Epidermal melanocyte (primary cell): Measurements from ENCODE around the gene DACT3.

Source experiments
- DNase-seq: peaks from one replicate; pipeline ENCODE4 v3.0.0; 2011; ENCODE audit warnings: low spot score; ENCODE audit not compliant: insufficient read length

The DACT3 gene

DNA sequence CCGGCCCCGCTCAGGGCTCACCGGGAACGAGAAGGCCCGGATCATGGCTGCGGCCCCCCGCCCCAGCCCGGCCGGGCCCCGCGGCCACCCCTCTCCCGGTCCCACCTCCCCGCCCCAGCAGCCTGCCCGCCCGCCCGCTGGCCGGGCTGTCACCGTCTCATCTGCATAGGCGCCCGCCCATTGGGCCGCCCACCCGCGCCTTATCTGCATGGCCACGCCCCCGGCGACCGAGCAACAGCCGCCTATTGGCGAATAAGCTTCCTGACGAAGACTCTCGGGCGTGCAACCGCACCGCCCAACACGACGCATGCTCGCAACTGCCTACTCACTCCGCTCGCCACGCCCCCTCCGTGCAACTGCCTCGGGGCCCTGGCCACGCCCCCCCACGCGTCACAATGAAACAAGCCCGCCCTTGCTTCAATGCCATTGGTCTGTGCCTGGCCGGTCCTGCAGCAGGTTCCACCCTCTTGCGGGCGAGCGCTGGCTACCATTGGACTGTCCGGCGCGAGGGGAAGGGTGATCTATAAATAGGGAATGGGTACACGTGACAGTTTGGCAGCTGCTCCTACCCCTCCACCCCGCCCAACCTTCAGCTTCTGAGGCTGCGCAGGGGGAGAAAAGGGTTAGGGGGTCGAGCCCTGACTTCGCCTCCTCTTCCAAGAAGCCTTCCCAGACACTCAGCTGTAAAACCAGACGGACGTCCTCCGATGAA lies at the start of gene DACT3:
Gene DACT3 (minus strand): TSS at position 163 of the 712 bp plus-strand sequence. CDS start 118 bp downstream, at position 45.
- DNase-seq, result peak; percentile 96

GRCh38 chr19:46710687-46711086 lies 49.7 kb upstream of the DACT3 start:
- no peak for DNase-seq

DNA sequence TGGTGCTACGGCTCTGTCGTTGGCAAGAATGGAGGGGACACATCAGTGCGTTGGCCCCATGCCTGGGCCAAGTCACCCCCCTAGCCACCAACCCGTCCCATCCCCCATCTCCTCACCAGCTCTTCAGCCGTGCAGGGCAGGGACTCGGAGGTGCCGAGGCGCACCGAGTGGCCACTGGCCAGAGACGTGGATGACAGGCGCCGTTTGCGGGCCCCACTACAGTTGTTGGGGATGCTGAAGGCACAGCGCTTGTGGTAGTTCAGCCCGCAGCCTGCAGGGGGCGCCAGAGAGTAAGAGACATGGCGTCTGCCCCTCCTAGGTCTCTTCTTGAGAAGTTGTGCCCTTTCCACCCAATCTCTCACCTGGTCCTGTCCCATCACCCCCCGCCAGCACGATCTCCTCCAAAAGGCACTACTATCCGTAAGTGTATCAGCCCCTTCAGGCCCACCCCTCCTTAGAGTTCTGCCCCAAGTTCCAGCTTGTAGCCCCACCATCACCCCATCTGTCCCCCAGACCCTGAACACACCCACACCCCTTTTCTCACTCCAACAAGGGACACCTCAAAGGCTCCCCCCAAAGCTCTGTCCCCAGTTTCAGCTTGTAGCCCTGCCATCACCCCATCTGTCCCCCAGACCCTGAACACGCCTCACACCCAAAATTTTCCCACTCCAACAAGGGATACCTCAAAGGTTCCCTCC lies 43.5 kb upstream of the DACT3 start:
- peak; percentile 82 for DNase-seq

DNA sequence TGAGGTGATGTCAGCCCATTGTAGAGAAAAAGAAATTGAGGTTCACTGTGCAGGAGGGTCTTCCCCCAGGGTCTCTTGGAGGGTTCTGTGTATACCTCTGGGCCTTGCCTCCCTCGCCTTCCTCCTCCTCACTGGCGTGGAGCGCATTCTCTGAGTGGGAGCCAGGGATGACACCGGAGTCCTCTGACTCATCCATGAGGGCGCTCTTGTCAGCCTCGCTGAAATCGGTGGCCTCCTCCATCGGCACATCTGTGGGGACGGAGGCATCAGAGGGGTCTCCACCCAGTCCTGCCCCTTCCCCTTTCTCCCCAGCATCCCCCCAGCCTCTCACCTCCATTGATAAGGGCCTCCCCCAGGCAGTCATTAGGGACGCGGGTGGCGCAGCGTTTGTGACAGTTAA lies 39.7 kb upstream of the DACT3 start:
- DNase-seq, result no peak

DNA sequence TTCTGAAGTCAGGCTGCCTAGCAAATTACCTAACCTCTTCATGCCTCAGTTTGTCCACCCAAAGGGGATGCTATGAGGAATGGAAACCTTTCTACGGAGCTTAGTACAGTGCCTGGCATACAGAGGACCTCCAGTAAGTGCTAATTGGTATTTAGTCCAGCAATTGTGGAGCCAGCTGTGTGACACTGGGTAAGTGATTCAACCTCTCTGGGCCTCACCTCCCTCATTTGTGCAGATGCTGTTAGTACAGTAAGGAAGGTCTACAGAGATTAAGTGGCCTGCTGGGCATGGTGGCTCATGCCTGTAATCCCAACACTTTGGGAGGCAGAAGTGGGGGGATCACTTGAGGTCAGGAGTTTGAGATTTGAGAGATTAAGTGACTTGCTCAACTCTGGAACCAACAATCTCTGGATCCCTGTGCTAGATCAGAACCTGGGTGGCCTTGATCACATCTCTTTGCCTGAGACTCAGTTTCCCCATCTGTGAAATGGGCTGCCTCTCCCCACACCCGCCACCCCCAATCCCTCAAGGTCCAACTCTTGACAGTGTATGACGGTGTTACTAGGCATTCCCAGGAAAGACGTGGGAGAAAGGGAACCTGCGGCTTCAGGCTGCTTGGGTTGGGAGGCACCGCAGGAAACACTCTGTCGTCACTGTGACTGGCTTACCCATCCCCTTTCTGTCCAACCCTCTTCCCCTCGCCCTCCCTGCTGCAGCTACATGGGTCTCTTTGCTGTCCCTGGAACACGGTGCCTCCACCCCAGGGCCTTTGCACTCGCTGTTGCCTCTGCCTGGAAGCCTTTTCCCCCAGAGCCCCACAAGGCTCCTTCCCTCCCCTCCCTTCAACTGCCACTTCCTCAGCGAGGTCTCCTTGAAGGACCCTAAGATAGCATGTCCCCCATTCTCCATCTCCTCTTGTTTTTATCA lies 37.7 kb upstream of the DACT3 start:
- DNase-seq, result no peak

DNA sequence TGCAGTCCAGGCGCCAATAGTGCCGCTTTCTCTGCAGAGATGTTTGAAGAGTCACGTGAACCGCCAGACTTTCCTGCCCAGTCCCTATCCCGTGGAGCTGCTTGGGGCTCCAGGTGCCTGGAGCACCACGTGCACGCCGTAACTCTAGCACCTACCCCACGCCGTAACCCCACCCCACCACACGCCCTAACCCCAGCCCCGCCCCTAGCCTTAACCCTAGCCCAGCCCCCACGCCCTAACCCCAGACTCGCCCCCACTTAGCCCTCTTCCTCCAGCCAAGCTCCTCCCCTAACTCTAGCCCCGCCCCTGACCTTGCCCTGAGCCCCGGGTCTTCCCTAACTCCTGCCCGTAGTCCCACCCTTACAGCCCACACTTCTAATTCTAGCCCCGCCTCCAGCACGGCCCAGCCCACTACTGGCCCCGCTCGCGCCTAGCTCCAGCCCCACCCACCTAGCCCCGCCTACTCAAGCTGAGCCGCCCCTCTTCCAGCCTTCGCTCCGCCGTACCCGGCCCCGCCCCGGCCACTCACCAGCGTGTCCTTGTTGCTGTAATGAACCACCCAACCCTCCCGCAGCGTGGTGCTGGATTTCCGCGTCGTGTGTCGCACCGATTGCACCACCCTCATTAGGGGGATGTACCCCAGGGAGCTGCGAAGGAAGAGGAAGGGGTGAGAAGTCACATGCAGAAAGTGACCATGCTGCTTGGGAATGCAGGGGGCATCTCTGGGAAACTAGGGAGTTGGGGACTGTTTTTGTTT lies 36.4 kb upstream of the DACT3 start:
- peak; percentile 91 for DNase-seq

DNA sequence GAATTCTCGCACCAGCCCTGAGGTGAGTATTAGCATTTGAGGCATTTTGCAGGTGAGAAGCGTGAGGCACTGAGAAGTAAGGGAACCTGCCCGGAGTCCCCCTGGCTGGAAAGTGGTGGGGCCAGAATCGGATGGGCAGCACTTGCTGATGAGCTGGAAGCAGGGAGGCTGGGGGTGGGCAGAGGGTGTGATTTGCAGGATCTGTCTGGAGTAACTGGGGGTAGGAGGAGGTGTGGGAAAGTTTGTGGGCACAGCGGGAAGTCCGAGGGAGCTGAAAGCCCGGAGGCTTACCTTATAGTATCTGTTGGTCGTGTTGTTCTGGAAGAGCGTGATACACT lies 35.9 kb upstream of the DACT3 start:
- DNase-seq, result no peak

GRCh38 chr19:46696052-46696451 lies 35.1 kb upstream of the DACT3 start:
- no peak for DNase-seq

DNA sequence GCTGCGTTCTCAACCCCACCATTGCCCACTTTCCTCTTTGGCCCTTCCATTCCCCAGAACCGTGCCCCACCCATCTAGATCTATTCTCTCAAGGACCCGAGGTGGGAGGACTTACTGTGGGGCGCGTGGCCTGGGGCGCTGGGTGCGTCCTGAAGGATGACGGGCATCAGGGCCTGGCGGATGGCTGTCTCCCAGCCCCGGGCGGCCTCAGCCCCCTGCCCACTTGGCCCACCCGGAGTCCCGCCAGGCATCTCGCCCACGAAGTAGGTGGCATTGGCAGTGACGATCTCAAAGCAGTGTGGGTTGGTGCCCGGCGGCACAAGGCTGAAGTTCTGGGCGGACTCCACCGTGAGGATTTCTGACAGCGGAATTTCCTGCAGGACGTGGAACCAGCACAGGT lies 32.8 kb upstream of the DACT3 start:
- DNase-seq, result no peak

- no peak for DNase-seq
These were observed 32.1 kb upstream of the DACT3 start for GRCh38 chr19:46692918-46693722.

GRCh38 chr19:46691948-46692347 lies 31.0 kb upstream of the DACT3 start:
- DNase-seq, result no peak

DNA sequence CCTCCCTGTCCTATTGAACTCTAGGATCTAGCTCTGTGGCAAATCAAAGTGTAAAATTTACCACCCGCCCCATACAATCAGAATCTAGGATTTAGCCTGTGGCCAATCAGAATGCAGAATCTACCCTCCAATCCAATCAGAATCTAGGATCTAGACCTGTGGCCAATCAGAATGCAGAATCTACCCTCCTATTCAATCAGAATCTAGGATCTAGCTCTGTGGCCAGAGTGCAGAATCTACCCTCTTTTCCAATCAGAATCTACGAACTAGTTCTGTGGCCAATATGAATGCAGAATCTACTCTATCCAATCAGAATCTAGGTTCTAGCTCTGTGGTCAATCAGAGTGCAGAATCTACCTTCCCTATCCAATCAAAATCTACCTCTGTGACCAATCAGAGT lies 30.1 kb upstream of the DACT3 start:
- no peak for DNase-seq

DNA sequence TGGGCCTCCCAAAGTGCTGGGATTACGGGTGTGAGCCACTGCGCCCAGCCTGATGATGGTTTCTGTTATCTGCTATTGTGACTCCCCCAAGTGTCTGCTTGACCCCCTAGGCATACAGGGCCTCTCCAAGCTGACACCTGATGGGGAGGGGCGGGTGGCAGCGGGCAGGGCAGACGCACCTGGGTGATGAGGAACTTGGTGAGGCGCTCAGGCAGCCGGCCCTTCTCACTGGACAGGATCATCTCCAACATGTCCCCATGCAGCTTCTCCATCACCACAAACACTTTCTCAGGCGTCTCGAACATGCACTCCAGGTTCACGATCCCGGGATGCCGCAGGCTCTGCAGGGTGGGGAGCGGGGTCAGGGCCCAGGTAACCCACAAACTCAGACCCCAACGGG lies 28.4 kb upstream of the DACT3 start:
- DNase-seq, result no peak

DNA sequence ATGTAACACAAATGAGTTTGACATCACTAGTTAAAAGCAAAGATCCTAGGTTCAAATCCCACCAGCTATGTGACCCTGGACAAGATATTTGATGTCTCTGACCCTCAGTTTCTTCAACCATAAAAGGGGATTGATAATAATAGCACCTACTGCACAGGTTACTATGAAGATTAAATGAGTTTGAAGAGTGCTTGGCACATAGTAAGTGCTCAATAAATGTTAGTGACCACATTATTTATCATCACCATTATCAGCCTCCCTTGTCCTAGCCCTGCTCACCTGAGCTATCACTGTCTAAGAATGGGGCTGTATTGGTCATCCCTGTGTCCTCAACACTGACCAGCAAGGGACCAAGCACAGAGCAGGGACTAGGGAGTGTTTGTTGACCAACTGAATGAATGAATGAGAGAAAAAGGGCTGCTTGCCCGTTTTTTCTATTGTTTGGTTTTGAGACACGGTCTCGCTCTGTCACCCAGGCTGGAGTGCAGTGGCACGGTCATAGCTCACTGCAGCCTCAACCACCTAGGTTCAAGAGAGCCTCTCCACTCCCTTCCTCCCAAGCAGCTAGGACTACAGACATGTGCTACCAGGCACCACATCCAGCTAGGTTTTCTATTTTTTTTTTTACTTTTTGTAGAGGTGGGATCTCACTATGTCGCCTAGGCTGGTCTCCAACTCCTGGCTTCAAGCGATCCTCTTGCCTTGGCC lies 26.6 kb upstream of the DACT3 start:
- DNase-seq, result peak; percentile 5

DNA sequence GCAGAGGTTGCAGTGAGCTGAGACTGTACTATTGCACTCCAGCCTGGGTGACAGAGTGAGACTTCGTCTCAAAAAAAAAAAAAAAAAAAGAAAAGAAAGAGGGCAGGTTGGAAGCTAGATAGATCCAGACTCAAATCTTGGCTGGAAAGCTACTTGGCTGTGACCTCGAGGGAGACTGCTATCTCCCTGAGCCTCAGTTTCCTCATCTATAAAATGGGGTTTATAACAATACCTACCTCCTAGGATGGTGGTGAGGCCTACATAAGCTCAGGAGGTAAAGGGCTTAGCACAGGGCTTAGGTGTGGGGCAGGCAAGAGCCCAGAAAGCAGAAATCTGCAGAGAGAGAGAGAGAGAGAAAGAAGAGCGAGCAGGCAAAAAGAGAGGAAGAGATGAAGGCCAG lies 24.2 kb upstream of the DACT3 start:
- no peak for DNase-seq

DNA sequence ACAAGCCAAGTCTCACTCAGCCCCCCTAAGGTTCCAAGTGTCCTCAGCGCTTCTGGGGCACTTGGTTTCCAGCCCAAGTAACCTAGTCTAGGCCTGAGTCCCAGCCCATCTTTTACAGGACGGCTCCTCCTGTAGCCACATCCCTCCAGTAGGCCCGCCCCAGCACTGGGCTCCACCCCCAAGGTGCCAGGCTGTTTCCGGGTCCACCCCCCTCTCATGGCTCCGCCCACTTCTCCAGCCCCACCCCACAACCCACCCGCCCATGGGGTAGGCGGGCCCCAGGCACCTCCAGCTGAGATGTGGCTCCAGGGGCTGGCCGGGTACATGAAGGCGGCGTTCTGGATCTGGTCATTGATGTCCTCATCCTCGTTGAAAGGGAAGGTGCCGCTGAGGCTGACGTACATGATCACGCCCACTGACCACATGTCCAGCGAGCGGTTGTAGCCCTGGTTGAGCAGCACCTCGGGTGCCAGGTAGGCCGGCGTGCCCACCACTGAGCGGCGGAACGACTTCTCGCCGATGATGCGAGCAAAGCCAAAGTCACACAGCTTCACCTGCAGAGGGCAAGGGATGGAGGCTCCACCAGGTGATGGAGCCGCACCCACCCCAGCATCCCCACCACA lies 17.2 kb upstream of the DACT3 start:
- DNase-seq, result peak; percentile 12

DNA sequence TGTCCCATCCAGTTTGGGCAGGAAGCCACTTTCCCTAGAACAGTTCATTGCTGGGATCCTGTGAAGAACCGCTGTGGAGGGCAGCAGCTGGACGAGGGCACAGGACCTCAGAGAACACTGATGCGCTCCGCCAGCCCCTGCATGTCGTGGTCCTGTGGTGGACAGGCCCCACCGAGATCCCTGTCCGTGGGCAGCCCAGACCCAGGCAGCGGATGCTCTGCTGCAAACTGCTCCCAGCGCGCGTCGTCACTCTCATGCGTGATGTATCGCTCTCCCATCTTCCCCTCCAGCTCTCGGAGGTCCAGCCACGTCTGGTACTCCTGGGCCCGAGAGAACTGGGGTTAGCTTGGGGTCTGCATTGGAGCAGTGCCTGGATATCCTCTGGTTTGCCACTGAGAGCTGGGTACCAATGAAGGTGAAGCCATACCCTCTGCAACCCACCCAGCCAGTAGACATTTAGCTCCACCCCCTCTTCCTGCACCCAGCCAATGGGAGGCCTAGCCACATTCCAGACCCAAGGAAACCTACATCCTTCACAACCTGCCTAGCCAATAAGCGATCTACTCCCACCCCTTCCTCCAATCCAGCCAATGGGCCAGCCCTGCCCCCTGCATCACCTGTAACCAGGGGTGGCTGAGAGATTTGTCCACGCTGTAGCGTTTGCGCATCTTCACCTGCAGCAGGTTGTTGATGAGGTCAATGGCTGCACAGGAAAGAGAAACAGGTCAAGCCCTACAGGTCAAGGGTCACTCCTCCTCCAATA lies 13.6 kb upstream of the DACT3 start:
- DNase-seq, result peak; percentile 6

GRCh38 chr19:46670813-46671212 lies 9.8 kb upstream of the DACT3 start:
- no peak for DNase-seq

- DNase-seq, result no peak
These were observed 7.7 kb upstream of the DACT3 start for GRCh38 chr19:46668662-46669061.
